HG03175 (cell line): ENCODE data around the gene PRUNE2.

ENCODE experiments used
- ATAC-seq: cut with Tn5 transposase; IDR thresholded peaks from one replicate; pipeline ENCODE4 v1.9.1; 2021; ENCODE audit warnings: mild to moderate bottlenecking, moderate library complexity; ENCODE audit not compliant: unreplicated experiment

The PRUNE2 gene

GRCh38 chr9:76900884-76901440 lies 5.0 kb downstream of the PRUNE2 start:
- no peak for ATAC-seq

- no peak for ATAC-seq
Measured at GRCh38 chr9:76898786-76899185, 7.1 kb downstream of the PRUNE2 start.

DNA sequence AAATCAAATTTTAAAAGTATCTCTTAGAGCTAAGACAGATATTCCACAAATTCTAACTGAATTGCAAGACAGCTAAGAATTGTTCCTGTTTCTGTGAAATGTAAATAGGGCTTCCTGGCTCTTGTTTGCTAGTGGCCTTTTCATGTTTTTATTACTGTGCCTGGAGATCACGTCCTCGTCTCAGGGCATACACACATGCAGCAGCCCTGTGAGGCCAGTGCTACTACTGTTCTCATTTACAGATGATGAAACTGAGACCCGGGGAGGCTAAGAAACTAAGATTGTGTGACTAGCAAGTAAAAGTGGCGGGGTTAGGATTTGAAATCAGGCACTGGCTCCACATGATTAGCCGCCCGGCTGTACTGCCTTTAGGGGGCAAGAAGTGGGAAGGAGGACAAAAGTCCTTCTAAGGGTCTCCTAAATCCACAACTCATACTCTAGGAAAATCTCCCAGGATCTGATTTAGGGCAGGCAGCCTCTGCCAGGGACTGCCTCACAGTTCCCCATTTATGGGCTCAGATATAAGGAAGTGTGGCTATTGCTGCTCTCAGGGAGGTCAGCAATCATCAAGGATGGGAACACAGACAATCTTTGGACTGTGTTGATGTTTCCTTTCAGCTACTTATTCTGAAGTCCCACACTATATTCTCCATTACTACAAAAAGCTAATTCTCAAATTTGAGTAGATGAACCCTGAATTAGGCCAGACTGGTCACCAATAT lies 7.9 kb downstream of the PRUNE2 start:
- no peak for ATAC-seq

DNA sequence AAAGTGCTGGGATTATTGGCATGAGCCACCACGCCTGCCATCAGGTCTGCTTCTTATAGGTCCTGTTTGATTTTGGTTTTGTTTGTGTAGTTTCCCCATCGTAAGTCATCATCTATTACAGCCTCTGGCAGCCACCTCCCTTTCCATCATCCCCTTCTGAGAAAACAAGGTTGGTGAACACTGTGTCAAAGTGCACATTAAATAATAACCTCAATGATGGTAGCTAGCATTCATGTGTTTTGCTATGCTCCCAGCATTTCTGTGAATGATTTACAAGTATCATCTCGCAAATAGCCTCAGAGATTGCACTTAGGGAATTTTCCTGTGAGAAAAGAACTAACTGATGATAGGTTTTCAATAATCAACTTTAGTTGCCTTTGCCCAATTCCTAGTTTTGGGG lies 9.9 kb downstream of the PRUNE2 start:
- ATAC-seq: no peak

GRCh38 chr9:76895186-76895585 lies 10.7 kb downstream of the PRUNE2 start:
- no peak for ATAC-seq

GRCh38 chr9:76894198-76894597 lies 11.7 kb downstream of the PRUNE2 start:
- ATAC-seq: no peak

- no peak for ATAC-seq
Measured at GRCh38 chr9:76893395-76893932, 12.4 kb downstream of the PRUNE2 start.

GRCh38 chr9:76891874-76892273 lies 14.0 kb downstream of the PRUNE2 start:
- no peak for ATAC-seq

- no peak for ATAC-seq
Measured at GRCh38 chr9:76891279-76891678, 14.6 kb downstream of the PRUNE2 start.

- no peak for ATAC-seq
Measured at GRCh38 chr9:76887951-76888350, 18.0 kb downstream of the PRUNE2 start.

DNA sequence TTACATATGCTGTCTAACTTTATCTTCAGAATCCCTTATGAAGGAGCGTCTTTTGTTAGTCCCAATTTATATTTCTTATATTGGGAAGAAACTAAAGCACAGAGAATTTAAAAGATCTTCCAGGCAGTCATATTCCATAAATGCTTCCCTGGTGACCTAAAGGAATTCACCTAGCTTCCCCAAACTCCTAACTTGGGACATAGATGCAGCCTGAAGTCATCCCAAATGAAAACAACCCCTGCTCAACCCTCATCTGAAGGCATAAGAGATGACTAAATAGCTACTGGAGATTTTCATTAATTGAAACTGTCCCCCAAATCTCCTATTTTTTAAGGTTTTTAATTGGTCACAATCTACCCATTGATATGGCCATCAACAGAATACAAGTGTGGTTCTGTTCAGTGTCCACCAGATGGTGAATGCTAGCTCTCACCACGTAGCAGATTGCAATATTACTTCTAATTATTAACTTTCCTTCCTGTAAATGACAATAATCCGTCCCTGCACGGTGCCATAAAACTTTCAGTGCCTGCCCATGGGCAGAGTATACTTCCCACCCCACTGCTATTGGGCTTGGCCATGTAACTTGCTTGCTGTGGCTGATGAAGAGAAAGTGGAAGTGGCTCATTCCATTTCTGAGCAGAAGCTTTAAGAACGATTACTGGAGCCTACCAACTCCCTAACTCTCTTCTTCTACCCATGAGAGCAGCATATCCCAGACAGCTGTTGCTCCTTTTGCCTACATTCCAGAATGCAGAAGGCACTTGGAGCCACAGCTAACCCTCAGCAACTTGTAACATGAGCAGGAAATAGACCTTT lies 18.7 kb downstream of the PRUNE2 start:
- no peak for ATAC-seq

DNA sequence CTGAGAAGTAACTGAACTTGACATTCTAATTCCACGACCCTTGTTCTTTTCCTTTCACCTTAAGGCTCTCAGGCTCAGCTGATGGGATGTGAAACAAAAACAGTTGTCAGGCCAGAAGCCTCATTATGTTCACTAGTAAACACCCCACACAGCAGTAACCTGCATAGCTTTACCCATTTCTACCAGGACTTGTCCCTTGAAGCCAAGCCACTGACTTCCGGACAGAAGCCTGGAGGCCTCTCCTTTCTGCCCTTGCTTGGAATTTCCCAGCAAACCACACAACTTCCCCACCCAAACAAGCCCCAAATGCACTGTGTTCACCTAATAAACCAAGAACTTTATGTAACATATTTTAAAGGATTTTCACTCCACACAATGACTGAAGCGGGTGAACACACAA lies 19.6 kb downstream of the PRUNE2 start:
- ATAC-seq: no peak

DNA sequence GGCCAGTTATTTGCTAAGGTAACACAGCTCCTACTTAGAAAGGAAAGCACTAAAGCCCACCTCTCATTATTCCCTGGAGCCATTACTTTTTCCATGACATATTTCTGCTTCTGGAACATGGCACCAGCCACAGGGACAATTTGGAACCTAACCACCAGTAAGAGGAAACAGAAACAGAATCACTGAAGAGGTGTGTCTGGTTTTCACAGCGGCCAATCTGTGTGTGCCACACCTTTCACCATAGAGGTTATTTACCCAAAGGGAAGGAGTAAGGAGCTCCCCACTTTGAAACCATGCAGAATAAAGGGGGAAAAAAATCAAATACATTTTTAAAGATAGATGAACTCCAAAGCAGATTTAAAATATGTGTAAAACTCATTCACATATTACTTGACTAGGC lies 21.1 kb downstream of the PRUNE2 start:
- no peak for ATAC-seq

DNA sequence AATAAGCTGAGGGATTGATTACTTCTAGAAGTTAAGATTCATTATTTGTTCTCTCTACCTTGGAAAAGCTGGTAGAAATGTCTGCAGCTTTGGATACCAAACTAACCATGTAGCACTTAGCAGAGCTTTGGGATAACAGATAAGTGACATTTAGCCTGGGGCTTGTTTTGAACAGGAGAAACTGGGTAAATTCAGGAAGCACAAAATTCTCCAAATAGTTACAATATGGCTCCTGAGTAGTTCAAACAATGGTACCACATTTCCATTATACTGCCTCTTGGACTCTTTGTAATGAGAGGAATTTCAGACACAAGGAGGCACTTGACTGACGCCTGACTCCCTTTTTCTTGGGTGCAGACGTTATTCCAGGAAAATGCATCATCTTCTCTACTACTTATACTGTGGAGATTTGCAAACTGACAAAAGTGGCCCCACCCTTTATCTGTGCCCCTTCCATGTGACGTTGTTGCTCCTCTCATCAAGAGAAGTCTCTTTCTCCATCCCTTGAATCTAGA lies 22.5 kb downstream of the PRUNE2 start:
- ATAC-seq: no peak

GRCh38 chr9:76882686-76883085 lies 23.2 kb downstream of the PRUNE2 start:
- ATAC-seq: peak; percentile 79

- no peak for ATAC-seq
Measured at GRCh38 chr9:76880210-76880609, 25.7 kb downstream of the PRUNE2 start.

- ATAC-seq: no peak
Measured at GRCh38 chr9:76878933-76879332, 27.0 kb downstream of the PRUNE2 start.

DNA sequence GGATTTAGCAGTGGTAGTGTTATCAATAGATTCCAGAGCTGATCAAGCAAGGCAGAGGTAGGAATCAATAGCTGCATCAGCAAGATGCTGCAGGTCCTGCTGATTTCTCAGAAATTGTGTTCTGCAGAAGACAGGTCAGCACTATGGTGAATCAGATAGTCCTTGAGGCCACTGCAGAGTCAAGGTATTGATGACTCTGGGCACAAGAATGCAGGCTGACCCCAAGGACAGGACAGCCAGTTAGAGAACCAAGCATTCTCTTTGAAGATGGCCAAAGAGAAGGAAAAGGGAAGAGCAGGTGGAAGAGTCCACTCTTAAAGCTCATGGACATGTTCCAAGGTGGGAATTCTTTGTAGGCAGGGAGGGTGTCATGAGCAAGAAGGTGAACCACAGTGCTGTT lies 28.0 kb downstream of the PRUNE2 start:
- no peak for ATAC-seq

GRCh38 chr9:76876098-76876497 lies 29.8 kb downstream of the PRUNE2 start:
- no peak for ATAC-seq

GRCh38 chr9:76873821-76874220 lies 32.1 kb downstream of the PRUNE2 start:
- ATAC-seq: no peak

GRCh38 chr9:76873056-76873792 lies 32.7 kb downstream of the PRUNE2 start:
- ATAC-seq: no peak
